Calu3 (cell line): ENCODE results near the gene IL20RB. TPM values are rescaled to one million over a fixed set of nuclear protein-coding genes. Genes with fewer than 3 reads are reported as not detected.

Experiments
- BruUV-seq: library from RNA; stranded (reverse); fragments of 400-500 nt; replicated peaks from 2 replicates; lab custom pipeline; 2021; lab: Mats Ljungman, UMichigan
- CTCF ChIA-PET: fragments of 300-600 bp; sonication (Branson Sonifier 250); formaldehyde crosslinking; loops from one replicate; lab custom pipeline; 2022; ENCODE audit warnings: antibody characterized with exemption; lab: Charles Lee
- DNase-seq: peaks from one replicate; pipeline ENCODE4 v3.0.0; 2022
- H3K27ac Mint-ChIP-seq: one replicate; pipeline ENCODE4 v1.8.0; 2022; ENCODE audit warnings: mixed read lengths; ENCODE audit not compliant: unreplicated experiment
- H3K27me3 Mint-ChIP-seq: one replicate; pipeline ENCODE4 v1.8.0; 2022; ENCODE audit warnings: mixed read lengths; ENCODE audit not compliant: unreplicated experiment
- H3K36me3 Mint-ChIP-seq: one replicate; pipeline ENCODE4 v1.8.0; 2022; ENCODE audit warnings: mild to moderate bottlenecking, moderate library complexity, mixed read lengths; ENCODE audit not compliant: insufficient read depth, unreplicated experiment
- H3K4me1 Mint-ChIP-seq: one replicate; pipeline ENCODE4 v1.8.0; 2022; ENCODE audit warnings: mild to moderate bottlenecking, low read depth, mixed read lengths; ENCODE audit not compliant: unreplicated experiment
- H3K4me3 Mint-ChIP-seq: one replicate; pipeline ENCODE4 v1.8.0; 2022; ENCODE audit warnings: mild to moderate bottlenecking, low read depth, moderate library complexity, mixed read lengths; ENCODE audit not compliant: unreplicated experiment
- H3K9me3 Mint-ChIP-seq: one replicate; pipeline ENCODE4 v1.8.0; 2022; ENCODE audit warnings: low read depth, mixed read lengths; ENCODE audit not compliant: unreplicated experiment
- intact Hi-C: fragments of 100-400 bp; cut with micrococcal nuclease; formaldehyde crosslinking; loops from one replicate; pipeline ENCODE4 v1.10.0; 2022; ENCODE audit not compliant: unreplicated experiment
- total RNA-seq: library from RNA; stranded (reverse); gene quantifications from 2 replicates; pipeline ENCODE4 v1.2.3, GENCODE V29; 2022
- TF ChIP-seq, protein P1 (sequence below): fragments of 200-600 bp; IDR thresholded peaks from one replicate; pipeline ENCODE4 v1.8.0; 2022; ENCODE audit warnings: antibody characterized with exemption; ENCODE audit not compliant: unreplicated experiment

Gene IL20RB
- total RNA-seq, 1 experiment from 2014 or later = 12.0 TPM

GRCh38 chr3:136913168-136913567, 44.6 kb upstream of the IL20RB start:
- no peak overlapping the region for H3K4me3 Mint-ChIP-seq
- H3K27me3 Mint-ChIP-seq = no peaks in the 10 kb centered on the region
- H3K27ac Mint-ChIP-seq = no peak overlapping the region
- TF ChIP-seq, protein P1, sequence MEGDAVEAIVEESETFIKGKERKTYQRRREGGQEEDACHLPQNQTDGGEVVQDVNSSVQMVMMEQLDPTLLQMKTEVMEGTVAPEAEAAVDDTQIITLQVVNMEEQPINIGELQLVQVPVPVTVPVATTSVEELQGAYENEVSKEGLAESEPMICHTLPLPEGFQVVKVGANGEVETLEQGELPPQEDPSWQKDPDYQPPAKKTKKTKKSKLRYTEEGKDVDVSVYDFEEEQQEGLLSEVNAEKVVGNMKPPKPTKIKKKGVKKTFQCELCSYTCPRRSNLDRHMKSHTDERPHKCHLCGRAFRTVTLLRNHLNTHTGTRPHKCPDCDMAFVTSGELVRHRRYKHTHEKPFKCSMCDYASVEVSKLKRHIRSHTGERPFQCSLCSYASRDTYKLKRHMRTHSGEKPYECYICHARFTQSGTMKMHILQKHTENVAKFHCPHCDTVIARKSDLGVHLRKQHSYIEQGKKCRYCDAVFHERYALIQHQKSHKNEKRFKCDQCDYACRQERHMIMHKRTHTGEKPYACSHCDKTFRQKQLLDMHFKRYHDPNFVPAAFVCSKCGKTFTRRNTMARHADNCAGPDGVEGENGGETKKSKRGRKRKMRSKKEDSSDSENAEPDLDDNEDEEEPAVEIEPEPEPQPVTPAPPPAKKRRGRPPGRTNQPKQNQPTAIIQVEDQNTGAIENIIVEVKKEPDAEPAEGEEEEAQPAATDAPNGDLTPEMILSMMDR = no peak
- peaks cover 7% of the 10 kb centered on the region for H3K9me3 Mint-ChIP-seq
- BruUV-seq = no TSS peak
- H3K36me3 Mint-ChIP-seq = peaks cover 5% of the 10 kb centered on the region
- peaks cover 57% of the 10 kb centered on the region for H3K4me1 Mint-ChIP-seq
- intact Hi-C loops = no loop called here
- CTCF ChIA-PET = interaction anchor here (0.7 to 1.2 kb wide), 2 partner anchors 31 to 161 kb away, joined by 3 to 4 read pairs; partner anchors contain the start of gene STAG1
- no peak for DNase-seq

DNA sequence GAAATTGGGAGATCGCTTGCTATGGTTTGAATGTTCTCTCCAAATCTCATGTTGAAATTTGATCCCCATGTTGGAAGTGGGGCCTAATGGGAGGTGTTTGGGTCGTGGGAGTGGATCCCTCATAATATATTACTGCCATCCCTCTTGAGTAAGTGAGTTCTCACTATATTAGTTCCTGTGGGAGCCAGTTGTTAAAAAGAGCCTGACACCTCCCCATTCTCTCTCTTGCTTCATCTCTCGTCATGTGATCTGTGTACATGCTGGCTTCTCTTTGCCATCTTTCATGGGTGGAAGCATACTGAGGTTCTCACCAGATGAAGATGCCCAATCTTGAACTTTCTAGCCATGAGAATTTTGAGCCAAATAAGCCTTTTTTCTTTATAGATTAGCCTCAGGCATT, 43.0 kb upstream of the IL20RB start:
- no peaks in the 10 kb centered on the region for H3K36me3 Mint-ChIP-seq
- peaks cover 7% of the 10 kb centered on the region for H3K9me3 Mint-ChIP-seq
- H3K27me3 Mint-ChIP-seq = no peaks in the 10 kb centered on the region
- DNase-seq = no peak
- BruUV-seq = no TSS peak
- H3K4me1 Mint-ChIP-seq = peaks cover 56% of the 10 kb centered on the region
- TF ChIP-seq, protein P1 = no peak
- no peak overlapping the region for H3K4me3 Mint-ChIP-seq
- intact Hi-C loops = loop anchor here (1.0 kb wide), 1 partner anchor 48 kb away; no protein-coding TSS in a partner anchor
- CTCF ChIA-PET = no interaction called here
- no peak overlapping the region for H3K27ac Mint-ChIP-seq

GRCh38 chr3:136916223-136916622, 41.6 kb upstream of the IL20RB start:
- H3K27ac Mint-ChIP-seq = peak overlapping the region; percentile 48
- no peak for DNase-seq
- H3K27me3 Mint-ChIP-seq = no peaks in the 10 kb centered on the region
- intact Hi-C loops = no loop called here
- CTCF ChIA-PET = no interaction called here
- H3K4me3 Mint-ChIP-seq = no peak overlapping the region
- H3K36me3 Mint-ChIP-seq = no peaks in the 10 kb centered on the region
- BruUV-seq = no TSS peak
- peaks cover 54% of the 10 kb centered on the region for H3K4me1 Mint-ChIP-seq
- TF ChIP-seq, protein P1 = no peak
- peaks cover 7% of the 10 kb centered on the region for H3K9me3 Mint-ChIP-seq

GRCh38 chr3:136919799-136920580, 37.8 kb upstream of the IL20RB start:
- TF ChIP-seq, protein P1 = no peak
- H3K4me1 Mint-ChIP-seq = peaks cover 71% of the 10 kb centered on the region
- no peaks in the 10 kb centered on the region for H3K27me3 Mint-ChIP-seq
- no peaks in the 10 kb centered on the region for H3K36me3 Mint-ChIP-seq
- H3K9me3 Mint-ChIP-seq = peaks cover 3% of the 10 kb centered on the region
- no peak for DNase-seq
- no peak overlapping the region for H3K4me3 Mint-ChIP-seq
- no TSS peak for BruUV-seq
- CTCF ChIA-PET = interaction anchor here (0.6 to 1.3 kb wide), 8 partner anchors 10 to 167 kb away, joined by 3 to 6 read pairs (median 4); partner anchors contain the start of genes NCK1 and STAG1
- intact Hi-C loops = no loop called here
- peak overlapping the region; percentile 64 for H3K27ac Mint-ChIP-seq
